H9 (cell line): ENCODE measurements around the gene CHST8. TPM values are rescaled to one million over a fixed set of nuclear protein-coding genes. Genes with fewer than 3 reads are reported as not detected.

Experiments used
- DNase-seq: peaks from one replicate; pipeline ENCODE4 v3.0.0-alpha.2; 2017
- H2AFZ ChIP-seq: one replicate; pipeline ENCODE4 v1.6.1; 2013; ENCODE audit warnings: mild to moderate bottlenecking, low read length, control low read depth, moderate library complexity
- H2AK5ac ChIP-seq: 2 replicates; pipeline ENCODE4 v1.6.1; 2013; ENCODE audit warnings: low read length, control low read depth, mixed read lengths; ENCODE audit not compliant: insufficient read length
- H2BK120ac ChIP-seq: one replicate; pipeline ENCODE4 v1.6.1; 2013; ENCODE audit warnings: low read depth, mild to moderate bottlenecking, low read length, control low read depth, inconsistent platforms; ENCODE audit not compliant: poor library complexity, severe bottlenecking
- H2BK12ac ChIP-seq: 2 replicates; pipeline ENCODE4 v1.6.1; 2013; ENCODE audit warnings: low read length, control low read depth, mixed read lengths, low read depth; ENCODE audit not compliant: insufficient read length
- H2BK15ac ChIP-seq: 2 replicates; pipeline ENCODE4 v1.6.1; 2013; ENCODE audit warnings: low read depth, low read length, control low read depth
- H2BK20ac ChIP-seq: one replicate; pipeline ENCODE4 v1.6.1; 2013; ENCODE audit warnings: low read depth, mild to moderate bottlenecking, low read length, control low read depth, inconsistent platforms; ENCODE audit not compliant: poor library complexity, severe bottlenecking
- H2BK5ac ChIP-seq: 2 replicates; pipeline ENCODE4 v1.6.1; 2013; ENCODE audit warnings: low read length, control low read depth, mixed read lengths; ENCODE audit not compliant: insufficient read length
- H3K14ac ChIP-seq: 2 replicates; pipeline ENCODE4 v1.6.1; 2013; ENCODE audit warnings: low read length, control low read depth; ENCODE audit not compliant: insufficient read depth
- H3K18ac ChIP-seq: 2 replicates; pipeline ENCODE4 v1.6.1; 2013; ENCODE audit warnings: low read depth, mild to moderate bottlenecking, mixed read lengths, low read length, control low read depth; ENCODE audit not compliant: insufficient read length
- H3K23ac ChIP-seq: 2 replicates; pipeline ENCODE4 v1.6.1; 2013; ENCODE audit warnings: low read length, control low read depth, mixed read lengths, low read depth; ENCODE audit not compliant: insufficient read length
- H3K23me2 ChIP-seq: 2 replicates; pipeline ENCODE4 v1.6.1; 2013; ENCODE audit warnings: low read depth, mild to moderate bottlenecking, mixed read lengths, low read length, control low read depth; ENCODE audit not compliant: insufficient read length, poor library complexity, severe bottlenecking
- H3K27ac ChIP-seq: 2 replicates; pipeline ENCODE4 v1.5.1; 2013; ENCODE audit warnings: low read length, control low read depth, mixed read lengths, low read depth; ENCODE audit not compliant: insufficient read length
- H3K27me3 ChIP-seq: 2 replicates; pipeline ENCODE4 v1.6.1; 2013; ENCODE audit warnings: low read length, control low read depth, inconsistent platforms; ENCODE audit not compliant: insufficient read depth
- H3K4ac ChIP-seq: 2 replicates; pipeline ENCODE4 v1.6.1; 2013; ENCODE audit warnings: low read depth, mild to moderate bottlenecking, control low read depth, inconsistent platforms, low read length, moderate library complexity
- H3K4me1 ChIP-seq: 2 replicates; pipeline ENCODE4 v1.6.1; 2013; ENCODE audit warnings: low read length, control low read depth, inconsistent platforms; ENCODE audit not compliant: insufficient read depth
- H3K4me2 ChIP-seq: 2 replicates; pipeline ENCODE4 v1.6.1; 2013; ENCODE audit warnings: low read length, control low read depth, mixed read lengths; ENCODE audit not compliant: insufficient read length, insufficient read depth
- H3K56ac ChIP-seq: 2 replicates; pipeline ENCODE4 v1.6.1; 2013; ENCODE audit warnings: low read depth, mild to moderate bottlenecking, mixed read lengths, low read length, control low read depth; ENCODE audit not compliant: insufficient read length
- H3K79me1 ChIP-seq: 2 replicates; pipeline ENCODE4 v1.6.1; 2013; ENCODE audit warnings: low read depth, mild to moderate bottlenecking, moderate library complexity, low read length, control low read depth, inconsistent platforms; ENCODE audit not compliant: insufficient read depth, poor library complexity, severe bottlenecking
- H3K79me2 ChIP-seq: 2 replicates; pipeline ENCODE4 v1.6.1; 2013; ENCODE audit warnings: low read length, control low read depth, inconsistent platforms; ENCODE audit not compliant: insufficient read depth
- H3K9ac ChIP-seq: 2 replicates; pipeline ENCODE4 v1.6.1; 2013; ENCODE audit warnings: low read length, control low read depth, mixed read lengths; ENCODE audit not compliant: insufficient read length; ENCODE audit errors: extremely low read depth
- H3K9me3 ChIP-seq: one replicate; pipeline ENCODE4 v1.6.1; 2013; ENCODE audit warnings: low read depth, low read length, inconsistent platforms; ENCODE audit not compliant: control insufficient read depth
- H3T11ph ChIP-seq: one replicate; pipeline ENCODE4 v1.6.1; 2013; ENCODE audit warnings: mild to moderate bottlenecking, low read length, control low read depth, inconsistent platforms
- H4K20me1 ChIP-seq: one replicate; pipeline ENCODE4 v1.6.1; 2013; ENCODE audit not compliant: control insufficient read depth, insufficient read length, insufficient read depth
- H4K5ac ChIP-seq: 2 replicates; pipeline ENCODE4 v1.6.1; 2013; ENCODE audit warnings: low read depth, mild to moderate bottlenecking, mixed read lengths, low read length, control low read depth; ENCODE audit not compliant: insufficient read length
- H4K8ac ChIP-seq: replicated peaks from 2 replicates; pipeline ENCODE4 v1.6.1; 2013; ENCODE audit warnings: low read length, control low read depth, mixed read lengths, low read depth; ENCODE audit not compliant: insufficient read length
- H4K91ac ChIP-seq: 2 replicates; pipeline ENCODE4 v1.6.1; 2013; ENCODE audit warnings: low read depth, mild to moderate bottlenecking, moderate library complexity, mixed read lengths, low read length, control low read depth; ENCODE audit not compliant: insufficient read length
- H3K27ac Mint-ChIP-seq, 3 experiments: 2 replicates in 2 of 3; 3 replicates in 1 of 3; pipeline ENCODE4 v1.8.0; 2020 to 2021; ENCODE audit warnings: mixed read lengths in 3 of 3, mild to moderate bottlenecking in 1 of 3, moderate library complexity in 1 of 3
- H3K27me3 Mint-ChIP-seq: 2 replicates; pipeline ENCODE4 v1.8.0; 2021; ENCODE audit warnings: low read depth, mild to moderate bottlenecking, moderate library complexity, mixed read lengths
- H3K36me3 Mint-ChIP-seq, 3 experiments: 2 replicates in 2 of 3; 3 replicates in 1 of 3; pipeline ENCODE4 v1.8.0; 2020 to 2021; ENCODE audit warnings: low read depth in 3 of 3, mixed read lengths in 3 of 3; ENCODE audit not compliant: insufficient read depth in 1 of 3
- H3K4me1 Mint-ChIP-seq, 2 experiments: 2 replicates each; pipeline ENCODE4 v1.8.0; 2020; ENCODE audit warnings: mixed read lengths in 2 of 2
- H3K4me3 Mint-ChIP-seq, 2 experiments: 2 replicates in 1 of 2; 3 replicates in 1 of 2; pipeline ENCODE4 v1.8.0; 2020 to 2021; ENCODE audit warnings: mild to moderate bottlenecking in 2 of 2, mixed read lengths in 2 of 2, moderate library complexity in 1 of 2
- H3K9me3 Mint-ChIP-seq, 2 experiments: 2 replicates in 1 of 2; 3 replicates in 1 of 2; pipeline ENCODE4 v1.8.0; 2020; ENCODE audit warnings: mild to moderate bottlenecking in 2 of 2, mixed read lengths in 2 of 2, moderate library complexity in 1 of 2
- CTCF ChIP-seq: fragments of 200-600 bp; sonication (generic); conservative IDR thresholded peaks from 3 replicates; pipeline ENCODE4 v1.8.0; 2021; ENCODE audit warnings: antibody characterized with exemption, mild to moderate bottlenecking
- WGBS: extraction: QIAGEN DNeasy Blood & Tissue Kit; methylation state at CpG from one replicate; pipeline ENCODE4 v1.1.7; 2013; ENCODE audit warnings: missing lambda C conversion rate, low lambda C conversion rate, mixed read lengths; ENCODE audit not compliant: insufficient read length; ENCODE audit errors: extremely low coverage; 5-methylcytosine and 5-hydroxymethylcytosine counted together
- total RNA-seq: library from RNA; stranded (reverse); gene quantifications from 2 replicates; pipeline ENCODE4 v1.2.1, GENCODE V29; 2021

CHST8 gene
- total RNA-seq, 1 experiment from 2014 or later: 5.1 TPM

- no peak for TF ChIP-seq CTCF
- H2AK5ac ChIP-seq: no peak overlapping the region
- no peak overlapping the region for H3K56ac ChIP-seq
- no peak overlapping the region for H3K4me2 ChIP-seq
- no peak overlapping the region for H3K18ac ChIP-seq
- H4K5ac ChIP-seq: no peak overlapping the region
- no peak overlapping the region for H4K8ac ChIP-seq
- H3K79me2 ChIP-seq: no peaks in the 10 kb centered on the region
- Mint-ChIP-seq H3K36me3 (no peaks in the 10 kb centered on the region), H3K4me1 (peaks cover 4 to 13% of the 10 kb centered on the region in 2 experiments), H3K4me3 (no peak overlapping the region), H3K27me3 (peaks cover 32% of the 10 kb centered on the region), H3K9me3 (no peaks in the 10 kb centered on the region), H3K27ac (peak overlapping the region in 1 of 3 experiments; percentile 31; a peak in 1 of 7 replicates)
- no peaks in the 10 kb centered on the region for H3K79me1 ChIP-seq
- H3K9me3 ChIP-seq: no peaks in the 10 kb centered on the region
- no peak overlapping the region for H2BK20ac ChIP-seq
- no peak overlapping the region for H3K14ac ChIP-seq
- no peak overlapping the region for H2BK12ac ChIP-seq
- H2BK5ac ChIP-seq: no peak overlapping the region
- WGBS: no CpG with 5 or more reads among the region's 8 CpGs
- no peaks in the 10 kb centered on the region for H3K27me3 ChIP-seq
- H3K4me1 ChIP-seq: no peaks in the 10 kb centered on the region
- no peak overlapping the region for H2AFZ ChIP-seq
- no peak overlapping the region for H3K27ac ChIP-seq
- H3K23me2 ChIP-seq: no peaks in the 10 kb centered on the region
- H3K4ac ChIP-seq: no peak overlapping the region
- no peaks in the 10 kb centered on the region for H4K20me1 ChIP-seq
- H2BK15ac ChIP-seq: no peak overlapping the region
- H4K91ac ChIP-seq: no peak overlapping the region
- DNase-seq: no peak
- no peak overlapping the region for H3K9ac ChIP-seq
- no peak overlapping the region for H3T11ph ChIP-seq
- H2BK120ac ChIP-seq: no peak overlapping the region
- H3K23ac ChIP-seq: no peak overlapping the region
These were observed 64.5 kb downstream of the CHST8 start for GRCh38 chr19:33686262-33686661.
